Type B pancreatic cell (in vitro differentiated cells): ENCODE data around the gene PCBP1. TPM values are rescaled to one million over a fixed set of nuclear protein-coding genes. Genes with fewer than 3 reads are reported as not detected.
"Not testable (repeated sequence)": the region's sequence is repeated elsewhere in the genome, so short reads cannot be mapped to it uniquely, and the experiment has no call there.

Experiments used
- DNase-seq: peaks from one replicate; pipeline ENCODE4 v3.0.0; 2021; ENCODE audit warnings: mixed read lengths; ENCODE audit not compliant: unreplicated experiment; ENCODE audit errors: extremely low spot score
- H3K27ac Mint-ChIP-seq: 2 replicates; pipeline ENCODE4 v1.8.0; 2021; ENCODE audit warnings: mild to moderate bottlenecking, mixed read lengths
- H3K27me3 Mint-ChIP-seq: 2 replicates; pipeline ENCODE4 v1.8.0; 2021; ENCODE audit warnings: mixed read lengths
- H3K36me3 Mint-ChIP-seq: 2 replicates; pipeline ENCODE4 v1.8.0; 2021; ENCODE audit warnings: mixed read lengths
- H3K4me1 Mint-ChIP-seq: one replicate; pipeline ENCODE4 v1.8.0; 2021; ENCODE audit warnings: mixed read lengths; ENCODE audit not compliant: unreplicated experiment
- H3K4me3 Mint-ChIP-seq: 2 replicates; pipeline ENCODE4 v1.8.0; 2021; ENCODE audit warnings: mild to moderate bottlenecking, mixed read lengths
- H3K9me3 Mint-ChIP-seq: 2 replicates; pipeline ENCODE4 v1.8.0; 2021; ENCODE audit warnings: mixed read lengths
- total RNA-seq: library from RNA; stranded (reverse); gene quantifications from 2 replicates; pipeline ENCODE4 v1.2.1, GENCODE V29; 2021; ENCODE audit warnings: low replicate concordance
- TF ChIP-seq, protein P1 (sequence below): fragments of 200-600 bp; sonication (generic); conservative IDR thresholded peaks from 2 replicates; pipeline ENCODE4 v1.5.0; 2021; ENCODE audit warnings: antibody characterized with exemption, mild to moderate bottlenecking

Gene PCBP1
- total RNA-seq, 1 donor from 2014 or later, result 316 TPM

- Mint-ChIP-seq H3K36me3 (peaks cover 50% of the 10 kb centered on the region), H3K4me1 (peaks cover 17% of the 10 kb centered on the region), H3K27me3 (peaks cover 7% of the 10 kb centered on the region), H3K4me3 (no peak overlapping the region), H3K27ac (peak overlapping the region; percentile 10), H3K9me3 (no peaks in the 10 kb centered on the region)
- TF ChIP-seq, protein P1, sequence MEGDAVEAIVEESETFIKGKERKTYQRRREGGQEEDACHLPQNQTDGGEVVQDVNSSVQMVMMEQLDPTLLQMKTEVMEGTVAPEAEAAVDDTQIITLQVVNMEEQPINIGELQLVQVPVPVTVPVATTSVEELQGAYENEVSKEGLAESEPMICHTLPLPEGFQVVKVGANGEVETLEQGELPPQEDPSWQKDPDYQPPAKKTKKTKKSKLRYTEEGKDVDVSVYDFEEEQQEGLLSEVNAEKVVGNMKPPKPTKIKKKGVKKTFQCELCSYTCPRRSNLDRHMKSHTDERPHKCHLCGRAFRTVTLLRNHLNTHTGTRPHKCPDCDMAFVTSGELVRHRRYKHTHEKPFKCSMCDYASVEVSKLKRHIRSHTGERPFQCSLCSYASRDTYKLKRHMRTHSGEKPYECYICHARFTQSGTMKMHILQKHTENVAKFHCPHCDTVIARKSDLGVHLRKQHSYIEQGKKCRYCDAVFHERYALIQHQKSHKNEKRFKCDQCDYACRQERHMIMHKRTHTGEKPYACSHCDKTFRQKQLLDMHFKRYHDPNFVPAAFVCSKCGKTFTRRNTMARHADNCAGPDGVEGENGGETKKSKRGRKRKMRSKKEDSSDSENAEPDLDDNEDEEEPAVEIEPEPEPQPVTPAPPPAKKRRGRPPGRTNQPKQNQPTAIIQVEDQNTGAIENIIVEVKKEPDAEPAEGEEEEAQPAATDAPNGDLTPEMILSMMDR, result no peak
- no peak for DNase-seq
Measured at GRCh38 chr2:70091816-70092215, 4.5 kb downstream of the PCBP1 start.

GRCh38 chr2:70092576-70093243, 5.4 kb downstream of the PCBP1 start:
- H3K27me3 Mint-ChIP-seq, H3K27ac Mint-ChIP-seq, DNase-seq, H3K4me3 Mint-ChIP-seq, H3K9me3 Mint-ChIP-seq: not testable (repeated sequence)
- Mint-ChIP-seq H3K4me1 (peaks cover 17% of the 10 kb centered on the region), H3K36me3 (peaks cover 44% of the 10 kb centered on the region)

GRCh38 chr2:70094171-70094977, 7.1 kb downstream of the PCBP1 start:
- no peak overlapping the region for H3K4me3 Mint-ChIP-seq
- TF ChIP-seq, protein P1, result no peak
- peak overlapping the region; percentile 72 for H3K27ac Mint-ChIP-seq

DNA sequence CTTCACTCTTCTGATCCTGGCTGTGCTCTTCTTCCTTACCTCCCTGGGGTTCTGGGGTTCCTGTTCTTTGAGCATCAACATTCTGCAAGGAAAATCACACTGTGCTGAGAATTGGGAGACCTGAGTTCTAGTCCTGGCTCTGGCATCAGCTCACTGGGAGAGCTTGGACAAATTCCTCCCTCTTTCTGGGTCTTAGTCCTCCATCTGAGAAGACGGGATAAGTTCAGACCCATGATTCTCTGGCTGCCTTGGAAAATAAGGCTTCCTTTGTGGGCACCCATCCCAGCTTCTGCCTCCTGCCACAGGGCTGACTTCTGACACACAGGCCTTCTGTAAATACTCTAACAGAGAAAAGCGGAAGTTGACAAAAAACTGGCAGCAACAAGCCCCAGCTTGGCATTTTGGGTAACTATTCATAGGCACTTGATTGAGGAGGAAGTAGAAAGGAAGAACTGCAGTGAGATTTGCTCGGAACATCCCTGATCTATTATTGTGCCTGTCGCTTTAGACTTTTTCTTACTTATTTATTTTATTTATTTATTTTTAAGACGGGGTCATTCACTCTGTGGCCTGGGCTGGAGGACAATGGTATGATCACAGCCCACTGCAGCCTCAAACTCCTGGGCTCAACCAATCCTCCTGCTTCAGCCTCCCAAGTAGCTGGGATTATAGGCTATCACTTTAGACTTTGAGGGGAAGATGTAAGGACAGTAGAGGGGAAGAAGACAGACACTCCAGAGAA, 7.9 kb downstream of the PCBP1 start:
- H3K4me3 Mint-ChIP-seq, result no peak overlapping the region
- H3K27me3 Mint-ChIP-seq, result no peaks in the 10 kb centered on the region
- no peak for DNase-seq
- peak overlapping the region; percentile 72 for H3K27ac Mint-ChIP-seq
- H3K9me3 Mint-ChIP-seq, result no peaks in the 10 kb centered on the region
- peaks cover 10% of the 10 kb centered on the region for H3K4me1 Mint-ChIP-seq
- TF ChIP-seq, protein P1, result no peak
- H3K36me3 Mint-ChIP-seq, result peaks cover 20% of the 10 kb centered on the region

More at GRCh38 chr2:70094171-70094977, 7.1 kb downstream of the PCBP1 start:
- H3K4me1 Mint-ChIP-seq, result peaks cover 17% of the 10 kb centered on the region
- no peaks in the 10 kb centered on the region for H3K27me3 Mint-ChIP-seq
- DNase-seq, result no peak
- peaks cover 27% of the 10 kb centered on the region for H3K36me3 Mint-ChIP-seq
- no peaks in the 10 kb centered on the region for H3K9me3 Mint-ChIP-seq

DNA sequence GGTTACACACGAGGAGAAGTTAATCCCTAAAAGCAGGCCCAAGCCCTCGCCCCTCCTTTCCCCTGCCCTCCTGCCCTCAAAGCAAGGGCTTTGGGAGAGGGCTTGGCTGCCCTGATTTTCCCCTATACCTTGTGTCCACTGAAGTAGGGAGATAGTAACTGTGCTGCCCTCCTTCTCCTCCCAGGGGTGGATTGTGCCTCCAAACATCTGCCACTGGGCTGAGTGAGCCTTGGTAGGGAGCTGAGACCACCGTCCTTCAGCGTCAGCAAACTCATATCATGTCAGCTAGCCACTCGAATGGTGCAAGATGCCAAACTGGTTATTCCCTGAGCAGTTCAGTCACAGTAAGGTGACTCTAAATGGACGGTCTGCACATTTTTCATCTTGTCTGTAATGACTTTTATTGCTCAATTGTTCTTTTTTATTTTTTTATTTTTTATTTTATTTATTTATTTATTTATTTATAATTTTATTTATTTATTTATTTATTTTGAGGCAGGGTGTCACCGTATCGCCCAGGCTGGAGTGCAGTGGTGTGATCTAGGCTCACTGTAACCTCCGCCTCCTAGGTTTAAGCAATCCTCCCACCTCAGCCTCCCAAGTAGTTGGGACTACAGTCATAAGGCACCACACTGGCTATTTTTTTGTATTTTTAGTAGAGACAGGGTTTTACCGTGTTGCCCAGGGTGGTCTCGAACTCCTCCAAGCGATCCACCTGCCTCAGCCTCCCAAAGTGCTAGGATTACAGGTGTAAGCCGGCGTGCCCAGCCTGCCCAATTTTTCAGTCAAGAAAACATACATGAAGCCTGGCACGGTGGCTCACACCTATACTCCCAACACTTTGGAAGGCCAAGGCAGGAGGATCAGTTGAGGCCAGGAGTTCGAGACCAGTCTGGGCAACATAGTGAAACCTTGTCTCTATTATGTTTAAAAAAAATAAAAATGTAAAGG, 8.7 kb downstream of the PCBP1 start:
- no peak for DNase-seq
- Mint-ChIP-seq H3K27ac (no peak overlapping the region), H3K4me1 (peaks cover 5% of the 10 kb centered on the region), H3K9me3 (no peaks in the 10 kb centered on the region), H3K36me3 (peaks cover 16% of the 10 kb centered on the region), H3K27me3 (no peaks in the 10 kb centered on the region), H3K4me3 (no peak overlapping the region)
- TF ChIP-seq, protein P1, result no peak
